HG02623 (cell line): ENCODE results near the gene HIVEP1.

Source experiments
- ATAC-seq: cut with Tn5 transposase; IDR thresholded peaks from one replicate; pipeline ENCODE4 v1.9.1; 2021; ENCODE audit warnings: moderate library complexity; ENCODE audit not compliant: unreplicated experiment

The HIVEP1 gene

GRCh38 chr6:12017263-12017662, 5.2 kb downstream of the HIVEP1 start:
- ATAC-seq: no peak

- ATAC-seq: no peak
Measured at GRCh38 chr6:12017876-12018401, 5.8 kb downstream of the HIVEP1 start.

GRCh38 chr6:12020187-12020791, 8.2 kb downstream of the HIVEP1 start:
- ATAC-seq: no peak

GRCh38 chr6:12022481-12022880, 10.4 kb downstream of the HIVEP1 start:
- no peak for ATAC-seq

DNA sequence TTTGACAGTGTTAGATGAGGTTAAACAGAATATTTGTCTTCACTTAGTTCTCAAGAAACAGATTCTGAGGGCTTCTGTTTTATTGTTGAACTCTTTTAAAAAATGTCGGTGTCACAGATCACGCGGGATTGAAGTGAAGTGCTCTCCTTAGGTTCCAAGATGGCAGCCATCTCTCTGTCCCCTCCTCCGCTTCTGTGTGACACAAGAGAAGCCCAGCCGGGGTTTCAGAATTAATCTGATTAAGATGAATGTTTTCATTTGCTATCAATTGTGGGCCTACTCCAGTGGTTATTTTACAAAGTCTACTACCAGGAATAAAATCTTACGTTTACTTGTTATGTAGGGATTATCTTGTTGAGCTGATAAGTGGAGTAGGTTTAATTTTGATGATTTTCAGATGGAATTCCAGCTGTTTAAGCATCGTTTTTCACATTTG, 10.9 kb downstream of the HIVEP1 start:
- ATAC-seq: no peak

GRCh38 chr6:12024216-12024615, 12.1 kb downstream of the HIVEP1 start:
- ATAC-seq: no peak

DNA sequence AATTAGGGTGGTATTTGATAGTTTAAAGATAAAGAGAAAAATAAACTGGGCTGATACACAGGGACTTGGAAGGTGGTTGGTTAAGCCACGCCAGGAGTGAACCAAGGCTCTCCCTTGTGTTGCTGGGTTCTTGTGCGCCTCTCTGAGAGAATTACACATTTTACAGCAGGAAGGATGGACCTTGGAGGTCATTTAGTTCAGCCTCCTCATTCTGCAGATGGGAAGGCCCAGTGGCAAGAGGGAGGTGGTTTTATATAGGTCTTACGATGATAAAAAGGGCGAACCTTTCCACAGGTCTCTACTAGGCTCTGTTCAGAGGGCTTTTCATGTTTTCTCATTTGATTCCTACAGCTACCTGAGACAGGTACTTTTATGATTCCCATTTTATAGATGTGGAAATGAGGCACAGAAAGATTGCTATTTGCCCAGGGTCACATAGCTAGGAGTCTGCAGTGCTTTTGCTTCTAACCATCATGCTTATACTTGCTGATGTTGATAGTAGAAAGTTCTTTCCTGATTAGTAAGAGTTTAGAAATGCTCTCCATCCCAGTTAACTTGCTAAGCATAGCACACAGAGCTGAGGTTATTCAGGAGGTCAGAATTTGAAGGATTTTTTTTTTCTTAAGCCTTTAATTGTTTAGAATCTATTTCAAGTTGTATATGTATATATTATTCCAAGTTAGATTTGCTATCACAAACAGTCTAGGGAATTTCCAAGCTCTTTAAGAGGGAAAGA, 12.8 kb downstream of the HIVEP1 start:
- no peak for ATAC-seq

- no peak for ATAC-seq
Measured at GRCh38 chr6:12026120-12026519, 14.0 kb downstream of the HIVEP1 start.

GRCh38 chr6:12026833-12027232, 14.7 kb downstream of the HIVEP1 start:
- no peak for ATAC-seq

DNA sequence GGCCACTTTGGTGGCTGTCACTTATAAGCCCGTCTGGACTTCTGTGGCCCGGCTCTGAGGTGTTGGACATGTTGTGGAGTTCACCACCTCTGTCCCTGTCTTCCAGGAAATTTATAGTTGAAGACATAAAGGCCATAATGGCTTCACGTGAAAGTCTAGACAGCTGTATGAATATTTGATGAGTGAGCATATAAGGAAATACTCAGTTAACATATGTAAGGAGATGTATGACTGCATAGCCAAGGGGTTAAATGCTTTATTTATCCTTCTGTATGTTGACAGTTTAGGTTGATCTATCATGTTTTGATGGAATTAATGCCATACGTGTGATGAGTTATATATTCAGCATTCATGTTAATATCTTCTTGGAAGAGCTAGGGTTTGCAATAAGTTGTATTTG, 16.1 kb downstream of the HIVEP1 start:
- no peak for ATAC-seq

DNA sequence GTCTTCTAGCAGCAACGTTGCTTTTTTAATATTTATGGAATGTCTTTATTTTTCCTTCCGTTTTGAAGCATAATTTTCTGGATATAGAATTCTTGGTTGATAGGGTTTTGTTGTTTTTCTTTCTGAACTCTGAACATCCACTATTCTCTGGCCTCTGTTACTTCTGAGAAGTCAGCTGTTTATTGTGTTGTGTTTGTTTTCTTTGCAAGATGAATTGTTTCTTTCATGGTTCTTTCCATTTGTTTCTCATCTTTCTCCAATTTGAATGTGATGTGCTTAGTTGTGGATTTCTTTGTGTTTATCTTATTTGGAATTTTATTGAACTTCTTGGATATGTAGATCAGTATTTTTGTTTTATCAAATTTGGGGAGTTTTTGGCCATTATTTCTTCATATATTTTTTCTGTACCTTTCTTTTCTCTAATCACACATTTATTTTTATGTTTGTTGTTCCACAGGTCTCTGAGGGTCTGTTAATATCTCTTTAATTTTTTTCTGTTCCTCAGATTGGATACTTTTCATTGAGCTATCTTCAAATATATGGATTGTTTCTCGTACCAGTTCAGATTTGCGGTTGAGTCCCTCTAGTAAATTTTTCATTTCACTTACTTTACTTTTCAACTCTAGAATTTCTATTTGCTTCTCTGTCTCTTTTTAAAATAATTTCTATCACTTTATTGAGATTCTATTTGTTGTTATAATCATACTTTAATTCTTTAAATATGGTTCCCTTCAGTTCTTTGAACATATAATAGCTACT, 18.0 kb downstream of the HIVEP1 start:
- no peak for ATAC-seq

GRCh38 chr6:12030993-12031550, 19.0 kb downstream of the HIVEP1 start:
- ATAC-seq: no peak

GRCh38 chr6:12032783-12033573, 20.9 kb downstream of the HIVEP1 start:
- no peak for ATAC-seq

DNA sequence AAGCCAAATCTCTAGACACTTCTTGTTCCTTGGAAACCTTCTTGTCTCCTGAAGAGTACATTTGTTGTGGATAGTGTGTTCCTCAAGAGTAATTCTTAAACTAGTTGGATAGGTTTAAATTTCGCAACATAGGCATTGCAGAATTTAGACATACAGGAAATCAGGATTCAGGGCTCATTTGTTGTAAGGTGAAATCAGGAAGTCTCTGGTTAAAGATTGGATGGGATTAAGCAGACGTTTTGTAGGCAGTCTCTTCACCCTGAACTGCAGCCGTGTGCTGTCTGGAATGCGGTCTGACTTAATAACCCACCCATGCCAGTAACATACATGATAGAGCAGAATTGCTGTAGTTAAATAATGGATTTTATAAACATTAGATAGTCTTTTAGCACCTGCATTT, 21.7 kb downstream of the HIVEP1 start:
- no peak for ATAC-seq

DNA sequence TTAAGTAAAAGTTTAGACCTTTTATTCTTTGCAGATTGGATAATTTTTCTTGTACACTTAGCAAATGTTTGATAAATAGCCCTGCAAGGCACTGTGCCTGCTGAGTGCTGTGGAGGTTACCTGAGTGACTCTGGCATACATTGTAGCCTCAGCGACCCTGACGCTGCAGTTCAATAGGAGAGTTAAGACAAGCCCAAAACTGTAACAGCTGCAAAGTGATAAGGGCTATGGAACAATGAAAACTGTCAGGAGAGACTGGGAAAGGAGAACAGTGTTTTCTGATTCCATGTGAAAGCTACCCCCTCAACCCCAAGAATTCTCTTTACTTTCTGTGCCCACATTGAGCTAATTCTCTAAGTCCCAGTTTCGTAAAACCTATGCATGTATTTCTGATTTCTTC, 22.2 kb downstream of the HIVEP1 start:
- no peak for ATAC-seq

DNA sequence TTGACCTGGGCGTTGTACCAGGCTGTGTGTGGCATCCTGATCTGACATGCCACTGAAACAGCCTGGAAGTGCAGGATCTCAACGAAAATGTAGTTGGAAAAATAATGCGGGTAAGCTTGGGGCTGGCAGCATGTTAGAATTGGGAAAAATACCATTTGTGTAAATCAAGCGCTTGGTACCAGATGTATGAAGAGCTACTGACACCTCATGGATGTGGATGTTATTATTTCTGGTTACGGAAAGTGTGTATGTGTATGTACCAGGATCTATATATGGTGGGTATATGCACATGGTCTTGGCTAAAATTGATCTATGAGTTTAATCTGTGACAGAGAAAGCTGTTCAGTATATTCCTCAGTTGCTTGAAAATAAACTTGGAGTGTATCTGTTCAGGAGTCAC, 22.7 kb downstream of the HIVEP1 start:
- no peak for ATAC-seq

GRCh38 chr6:12036766-12037165, 24.7 kb downstream of the HIVEP1 start:
- ATAC-seq: no peak

- no peak for ATAC-seq
Measured at GRCh38 chr6:12037798-12038197, 25.7 kb downstream of the HIVEP1 start.

GRCh38 chr6:12039540-12040459, 27.7 kb downstream of the HIVEP1 start:
- no peak for ATAC-seq

DNA sequence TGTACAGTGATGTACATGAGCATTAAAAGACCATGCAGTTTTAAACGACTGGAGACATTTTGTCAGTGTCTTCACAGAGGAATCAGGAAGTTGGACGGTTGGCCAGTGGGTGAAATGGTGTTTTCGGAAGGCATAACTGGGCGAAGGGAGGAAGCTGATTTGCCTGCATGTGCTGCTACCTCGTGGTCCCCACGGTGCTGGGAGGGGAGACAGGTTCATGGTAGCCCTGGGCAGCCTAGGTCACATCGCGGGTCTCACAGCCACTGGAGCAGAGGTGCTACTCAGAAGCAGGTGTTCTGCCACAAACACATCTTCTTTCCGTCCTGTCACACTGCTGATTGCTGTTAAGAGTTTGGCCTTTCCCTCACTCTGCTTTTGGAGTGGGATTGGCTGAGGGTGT, 35.2 kb downstream of the HIVEP1 start:
- ATAC-seq: no peak
